Stimulated activated CD4-positive, alpha-beta T cell treated with anti-CD3 and anti-CD28 coated beads, TNF-alpha, amount 100 ng/mL, for 4 hours (primary cell): ENCODE measurements around the gene C19orf12.

Experiments used
- DNase-seq, 3 experiments: peaks; one replicate each; pipeline ENCODE4 v3.0.0-alpha.2; 2020; ENCODE audit warnings: low read depth in 3 of 3

Gene C19orf12

GRCh38 chr19:29714953-29715700, at the start of gene C19orf12:
TSS of gene C19orf12 (minus strand) at chr19:29715261. CDS start at chr19:29708413, 6,848 bp downstream.
- peak; percentile 37 to 57 (median 41) for DNase-seq

- DNase-seq, result no peak
Measured at GRCh38 chr19:29764361-29764760, 49.3 kb upstream of the C19orf12 start.

DNA sequence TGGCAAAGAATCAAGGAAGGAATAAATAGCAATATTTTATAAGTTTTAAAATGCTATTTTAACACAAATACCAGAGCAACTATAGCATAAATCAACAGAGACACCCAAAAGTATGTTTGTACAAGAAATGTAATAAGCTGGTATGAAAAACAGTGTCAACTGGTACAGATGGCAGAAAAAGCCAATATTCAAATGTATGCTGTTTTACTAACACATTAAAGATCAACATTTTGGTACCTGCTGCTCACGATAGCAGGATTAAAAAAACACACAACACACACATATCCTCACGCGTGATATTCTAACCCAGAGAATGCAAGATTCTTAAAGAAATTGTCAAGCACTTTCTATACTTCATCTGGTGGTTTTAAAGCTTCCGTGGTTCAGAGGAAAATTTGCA, 48.1 kb upstream of the C19orf12 start:
- DNase-seq, result no peak

DNA sequence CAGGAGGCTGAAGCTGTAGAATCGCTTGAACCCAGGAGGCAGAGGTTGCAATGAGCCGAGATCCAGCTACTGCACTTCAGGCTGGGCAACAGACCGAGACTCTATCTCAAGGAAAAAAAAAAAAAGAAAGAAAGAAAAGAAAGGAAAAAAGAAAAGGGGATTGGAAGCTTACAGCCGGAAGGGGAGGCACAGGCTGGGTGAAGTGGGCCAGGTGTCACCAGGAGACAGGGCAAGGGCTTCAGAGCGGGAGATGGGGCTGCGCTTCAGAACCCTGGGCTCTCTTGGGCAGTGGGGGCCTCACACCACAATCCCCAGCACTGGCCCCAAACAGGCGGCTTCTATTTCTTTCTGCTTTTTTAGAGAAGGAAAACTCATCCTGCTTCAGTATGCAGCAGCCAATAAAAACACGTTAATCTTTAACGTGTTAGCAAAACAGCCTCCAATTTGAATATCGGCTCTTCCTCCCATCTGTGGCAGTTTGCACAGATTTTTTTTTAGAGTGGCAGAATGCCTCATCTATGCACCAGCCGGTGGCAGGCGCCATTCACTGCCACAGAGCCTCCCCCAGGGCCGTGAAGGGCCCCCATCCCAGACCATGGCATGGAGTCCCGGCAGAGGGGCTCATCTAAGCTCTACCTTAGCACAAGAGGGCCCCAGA, 46.6 kb upstream of the C19orf12 start:
- no peak for DNase-seq

- no peak for DNase-seq
Measured at GRCh38 chr19:29760752-29761502, 45.9 kb upstream of the C19orf12 start.

GRCh38 chr19:29759359-29759758, 44.3 kb upstream of the C19orf12 start:
- DNase-seq, result no peak

DNA sequence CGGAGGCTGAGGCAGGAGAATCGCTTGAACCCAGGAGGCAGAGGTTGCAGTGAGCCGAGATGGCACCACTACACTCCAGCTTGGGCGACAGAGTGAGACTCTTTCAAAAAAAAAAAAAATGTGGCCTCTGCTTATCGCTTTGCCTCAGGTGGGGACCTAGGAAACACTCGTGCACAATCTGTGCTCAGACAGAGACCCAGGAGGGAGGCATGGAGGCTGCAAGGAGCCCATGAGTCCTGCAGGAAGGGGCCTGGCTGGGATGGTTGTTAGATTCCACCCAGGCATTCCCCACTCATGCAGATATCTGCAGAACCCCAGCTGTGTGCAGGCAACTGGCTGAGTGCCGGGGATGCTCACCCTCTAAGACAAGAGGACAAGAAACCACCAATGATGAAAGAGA, 43.8 kb upstream of the C19orf12 start:
- DNase-seq, result no peak

- DNase-seq, result no peak
Measured at GRCh38 chr19:29757551-29757950, 42.5 kb upstream of the C19orf12 start.

GRCh38 chr19:29753934-29754305, 38.9 kb upstream of the C19orf12 start:
- no peak for DNase-seq

GRCh38 chr19:29753190-29753933, 38.3 kb upstream of the C19orf12 start:
- DNase-seq, result no peak

DNA sequence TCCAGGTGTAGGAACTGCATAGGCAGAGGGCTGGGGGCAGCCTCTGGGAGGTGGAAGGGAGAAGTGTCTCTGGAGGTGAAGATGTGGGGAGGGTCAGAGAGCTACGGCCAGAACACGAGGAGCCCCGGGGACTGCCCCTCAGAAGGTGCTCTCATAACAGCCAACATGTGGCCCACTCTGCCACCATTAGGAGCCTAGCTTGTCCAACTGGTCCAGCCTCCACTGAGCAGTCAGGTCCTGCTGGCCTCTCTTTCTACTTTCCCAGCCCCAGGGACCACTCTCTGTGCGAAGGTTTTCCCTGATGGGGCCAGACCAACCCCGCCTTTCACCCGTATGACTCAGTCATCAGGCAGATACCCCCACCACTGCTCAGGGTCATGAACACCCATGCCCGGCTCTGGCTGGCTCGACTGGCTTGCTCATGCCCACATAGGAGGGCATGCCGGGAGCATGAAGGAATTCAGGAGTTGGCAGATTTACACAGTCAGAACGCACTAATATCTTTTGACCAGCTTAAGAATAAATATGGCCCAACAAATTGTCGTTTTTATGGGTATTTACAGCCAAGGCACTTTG, 37.5 kb upstream of the C19orf12 start:
- no peak for DNase-seq

DNA sequence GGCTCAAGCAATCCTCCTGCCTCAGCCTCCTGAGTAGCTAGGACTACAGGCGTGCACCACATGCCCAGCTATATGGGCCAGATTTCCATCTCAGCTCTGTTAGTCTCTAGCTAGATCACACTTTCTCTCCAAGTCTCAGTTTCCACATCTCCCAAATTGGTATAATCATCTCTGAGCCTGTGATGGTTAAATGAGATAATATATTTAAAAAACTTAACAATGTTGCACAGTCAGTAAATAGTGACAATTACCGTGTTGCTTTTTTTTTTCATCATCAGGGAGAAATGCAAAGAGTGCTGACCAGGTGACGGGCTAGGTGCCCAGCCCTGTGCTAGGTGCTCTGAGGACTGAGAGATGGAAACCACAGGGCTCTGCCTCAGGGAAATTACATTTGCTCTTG, 36.9 kb upstream of the C19orf12 start:
- no peak for DNase-seq

DNA sequence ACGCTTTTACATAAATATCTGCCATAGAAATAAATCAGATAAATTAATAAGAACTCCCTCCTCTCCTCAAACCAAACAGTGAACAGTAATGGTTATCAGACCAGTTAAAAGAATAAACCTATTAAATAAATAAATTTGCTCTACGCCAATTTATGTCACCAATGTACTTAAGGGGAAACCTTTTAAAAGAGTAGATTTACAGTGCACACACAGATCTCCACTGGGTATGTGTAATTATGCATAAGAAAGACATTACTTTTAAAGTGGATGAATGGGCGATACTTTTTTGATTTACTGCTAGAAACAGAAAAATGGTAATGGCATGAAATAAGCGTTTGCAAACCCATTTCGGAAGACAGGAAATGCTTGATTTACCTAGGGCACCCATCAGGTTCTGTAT, 34.9 kb upstream of the C19orf12 start:
- DNase-seq, result no peak

GRCh38 chr19:29748996-29749849, 34.2 kb upstream of the C19orf12 start:
- no peak for DNase-seq

- DNase-seq, result no peak
Measured at GRCh38 chr19:29745253-29745652, 30.2 kb upstream of the C19orf12 start.

DNA sequence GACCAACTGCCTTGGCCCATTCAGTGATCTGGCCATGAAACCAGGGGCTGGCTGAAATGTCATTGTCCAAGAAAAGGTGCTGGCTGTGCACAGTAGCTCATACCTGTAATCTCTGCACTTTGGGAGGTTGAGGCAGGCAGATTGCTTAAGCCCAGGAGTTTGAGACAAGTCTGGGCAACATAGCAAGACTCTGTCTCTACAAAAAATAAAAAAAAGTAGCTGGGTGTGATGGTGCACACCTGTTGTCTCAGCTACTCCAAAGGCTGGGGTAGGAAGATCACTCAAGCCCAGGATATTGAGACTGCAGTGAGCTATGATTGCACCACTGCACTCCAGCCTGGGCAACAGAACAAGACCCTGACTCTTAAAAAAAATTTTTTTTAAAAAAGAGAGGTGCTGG, 28.6 kb upstream of the C19orf12 start:
- DNase-seq, result no peak

DNA sequence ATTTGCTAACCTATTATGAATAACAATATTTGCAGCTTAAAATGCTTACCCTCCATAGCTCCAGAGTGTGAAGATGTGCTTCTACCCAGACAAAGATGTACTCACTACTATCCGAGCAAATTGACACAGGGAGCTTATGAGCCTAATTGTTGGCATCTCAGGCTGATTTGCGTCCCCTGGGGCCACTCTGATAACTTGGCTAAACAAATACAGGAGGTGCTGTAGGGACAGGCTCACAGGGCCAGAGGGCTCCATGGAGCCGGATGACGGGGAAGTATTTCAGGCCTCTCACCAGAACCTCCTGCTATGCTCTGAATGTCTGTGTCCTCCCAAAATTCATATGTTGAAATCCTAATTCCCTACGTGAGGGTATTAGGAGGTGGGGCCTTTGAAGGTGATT, 26.7 kb upstream of the C19orf12 start:
- DNase-seq, result no peak

- no peak for DNase-seq
Measured at GRCh38 chr19:29741226-29741625, 26.2 kb upstream of the C19orf12 start.

- DNase-seq, result no peak
Measured at GRCh38 chr19:29737461-29738000, 22.5 kb upstream of the C19orf12 start.

GRCh38 chr19:29735829-29736228, 20.8 kb upstream of the C19orf12 start:
- DNase-seq, result no peak
